ENCODE measurements around the gene CHD5.

The CHD5 gene

GRCh38 chr1:6053206-6053546, 126.9 kb downstream of the CHD5 start:
- ATAC-seq, result no peak
- TF ChIP-seq ZFP3 (CRISPR knock-in tag; IDR thresholded peaks at IDR 0.05), result no peak
- TF ChIP-seq PPARA (CRISPR knock-in tag; IDR thresholded peaks at IDR 0.05; ENCODE audit: borderline replicate concordance), result no peak
- TF ChIP-seq ZNF565 (CRISPR knock-in tag; conservative IDR thresholded peaks at IDR 0.05; ENCODE audit: low read depth), result no peak
- no peak for TF ChIP-seq BACH2 (CRISPR knock-in tag; IDR thresholded peaks at IDR 0.05; ENCODE audit: borderline replicate concordance)
- no peak for TF ChIP-seq ZNF8 (CRISPR knock-in tag; IDR thresholded peaks at IDR 0.05)
- no peak for TF ChIP-seq ESRRG (CRISPR knock-in tag; IDR thresholded peaks at IDR 0.05)
- TF ChIP-seq TCF4 (CRISPR knock-in tag; IDR thresholded peaks at IDR 0.05; ENCODE audit: borderline replicate concordance), result no peak
- TF ChIP-seq POU6F1 (CRISPR knock-in tag; IDR thresholded peaks at IDR 0.05; ENCODE audit: borderline replicate concordance, low read depth), result no peak
- no peak for TF ChIP-seq CSRNP3 (CRISPR knock-in tag; IDR thresholded peaks at IDR 0.05)

GRCh38 chr1:6052543-6053205, 127.4 kb downstream of the CHD5 start:
- TF ChIP-seq SNAI2 (CRISPR knock-in tag; IDR thresholded peaks at IDR 0.05) (peak; percentile 79; the same call in 1 of the 2 replicates), POU6F1 (CRISPR knock-in tag; IDR thresholded peaks at IDR 0.05; ENCODE audit: borderline replicate concordance, low read depth) (no peak), ZFP3 (CRISPR knock-in tag; IDR thresholded peaks at IDR 0.05) (0 out of 2 replicates have a peak, but pooled peaks have one; percentile 60), ZNF70 (CRISPR knock-in tag; IDR thresholded peaks at IDR 0.05) (no peak), ZFP30 (CRISPR knock-in tag; IDR thresholded peaks at IDR 0.05) (no peak), TOX (CRISPR knock-in tag; IDR thresholded peaks at IDR 0.05; ENCODE audit: borderline replicate concordance) (no peak), ZC3H10 (CRISPR knock-in tag; IDR thresholded peaks at IDR 0.05) (no peak), ARNTL (CRISPR knock-in tag; IDR thresholded peaks at IDR 0.05; ENCODE audit: borderline replicate concordance, low read depth) (no peak)
- ATAC-seq, result peak; percentile 78

All from SK-N-SH treated with all-trans-retinoic acid at 6 μM for 48 hours (cell line).